Muscle layer of duodenum (tissue), 2 donors: ENCODE measurements around the gene MDC1.
"Not testable (repeated sequence)": the region's sequence is repeated elsewhere in the genome, so short reads cannot be mapped to it uniquely, and the experiment has no call there.

Experiments used
- H3K27ac ChIP-seq: one replicate; pipeline ENCODE4 v1.7.0; 2013; ENCODE audit warnings: mild to moderate bottlenecking, low read length
- H3K27me3 ChIP-seq: one replicate; pipeline ENCODE4 v1.7.0; 2013; ENCODE audit warnings: low read depth, mild to moderate bottlenecking, control low read depth, low read length
- H3K36me3 ChIP-seq, 2 donors: one replicate each; pipeline ENCODE4 v1.7.0; 2013; ENCODE audit warnings: low read length in 2 of 2, control low read depth in 1 of 2, mild to moderate bottlenecking in 1 of 2; ENCODE audit not compliant: insufficient read depth in 2 of 2, control insufficient read depth in 1 of 2
- H3K4me1 ChIP-seq, 2 donors: one replicate each; pipeline ENCODE4 v1.7.0; 2013; ENCODE audit warnings: low read length in 2 of 2, mild to moderate bottlenecking in 2 of 2, control low read depth in 1 of 2, moderate library complexity in 1 of 2; ENCODE audit not compliant: insufficient read depth in 2 of 2, control insufficient read depth in 1 of 2
- H3K4me3 ChIP-seq, 2 donors: one replicate each; pipeline ENCODE4 v1.7.0; 2013; ENCODE audit warnings: low read length in 2 of 2, low read depth in 1 of 2, mild to moderate bottlenecking in 1 of 2
- H3K9me3 ChIP-seq, 2 donors: one replicate each; pipeline ENCODE4 v1.7.0; 2013; ENCODE audit warnings: low read length in 2 of 2, control low read depth in 1 of 2, mild to moderate bottlenecking in 1 of 2; ENCODE audit not compliant: control insufficient read depth in 1 of 2
- donor health status: healthy.

MDC1 gene

GRCh38 chr6:30757261-30757904 is 40.3 kb upstream of the MDC1 start:
- Histone ChIP-seq H3K4me1 (no peaks in the 10 kb centered on the region), H3K27me3 (no peaks in the 10 kb centered on the region), H3K9me3 (no peaks in the 10 kb centered on the region), H3K27ac (no peak overlapping the region), H3K36me3 (no peaks in the 10 kb centered on the region), H3K4me3 (no peak overlapping the region)

GRCh38 chr6:30756405-30757003 is 39.4 kb upstream of the MDC1 start:
- not testable (repeated sequence) for H3K4me1 ChIP-seq, H3K4me3 ChIP-seq, H3K36me3 ChIP-seq, H3K27ac ChIP-seq, H3K27me3 ChIP-seq, H3K9me3 ChIP-seq

- no peak overlapping the region for H3K27ac ChIP-seq
- H3K36me3 ChIP-seq, result no peaks in the 10 kb centered on the region
- H3K27me3 ChIP-seq, result no peaks in the 10 kb centered on the region
- no peaks in the 10 kb centered on the region for H3K4me1 ChIP-seq
- H3K4me3 ChIP-seq, result no peak overlapping the region
- no peaks in the 10 kb centered on the region for H3K9me3 ChIP-seq
Measured at GRCh38 chr6:30754631-30755030, 37.5 kb upstream of the MDC1 start.

GRCh38 chr6:30752157-30752927 is 35.3 kb upstream of the MDC1 start:
- peaks cover 0 to 6% of the 10 kb centered on the region in 2 donors for H3K4me1 ChIP-seq
- no peaks in the 10 kb centered on the region for H3K9me3 ChIP-seq
- no peaks in the 10 kb centered on the region for H3K36me3 ChIP-seq
- H3K4me3 ChIP-seq, result no peak overlapping the region
- H3K27me3 ChIP-seq, result no peaks in the 10 kb centered on the region
- peak overlapping the region; percentile 83 for H3K27ac ChIP-seq

- Histone ChIP-seq H3K27me3 (no peaks in the 10 kb centered on the region), H3K4me3 (no peak overlapping the region), H3K36me3 (no peaks in the 10 kb centered on the region), H3K9me3 (no peaks in the 10 kb centered on the region), H3K27ac (peak overlapping the region; percentile 90), H3K4me1 (peaks cover 0 to 6% of the 10 kb centered on the region in 2 donors)
Measured at GRCh38 chr6:30750379-30750668, 33.2 kb upstream of the MDC1 start.

GRCh38 chr6:30749554-30750378 is 32.7 kb upstream of the MDC1 start:
- peak overlapping the region in 1 of 2 donors; percentile 21 for H3K4me3 ChIP-seq
- peaks cover 0 to 6% of the 10 kb centered on the region in 2 donors for H3K4me1 ChIP-seq
- no peaks in the 10 kb centered on the region for H3K36me3 ChIP-seq
- H3K9me3 ChIP-seq, result no peaks in the 10 kb centered on the region
- H3K27me3 ChIP-seq, result no peaks in the 10 kb centered on the region
- peak overlapping the region; percentile 90 for H3K27ac ChIP-seq

GRCh38 chr6:30748851-30749540 is 31.9 kb upstream of the MDC1 start:
- peak overlapping the region; percentile 90 for H3K27ac ChIP-seq
- peaks cover 0 to 6% of the 10 kb centered on the region in 2 donors for H3K4me1 ChIP-seq
- peak overlapping the region in 1 of 2 donors; percentile 21 for H3K4me3 ChIP-seq
- no peaks in the 10 kb centered on the region for H3K27me3 ChIP-seq
- H3K9me3 ChIP-seq, result no peaks in the 10 kb centered on the region
- H3K36me3 ChIP-seq, result no peaks in the 10 kb centered on the region

GRCh38 chr6:30747902-30748769 is 31.1 kb upstream of the MDC1 start:
- peak overlapping the region; percentile 90 for H3K27ac ChIP-seq
- H3K4me3 ChIP-seq, result no peak overlapping the region
- H3K4me1 ChIP-seq, result peaks cover 0 to 6% of the 10 kb centered on the region in 2 donors
- H3K36me3 ChIP-seq, result peaks cover 0 to 3% of the 10 kb centered on the region in 2 donors
- H3K9me3 ChIP-seq, result no peaks in the 10 kb centered on the region
- H3K27me3 ChIP-seq, result no peaks in the 10 kb centered on the region

- Histone ChIP-seq H3K4me1 (peaks cover 0 to 6% of the 10 kb centered on the region in 2 donors), H3K4me3 (no peak overlapping the region), H3K27ac (no peak overlapping the region), H3K27me3 (no peaks in the 10 kb centered on the region), H3K36me3 (peaks cover 0 to 5% of the 10 kb centered on the region in 2 donors), H3K9me3 (no peaks in the 10 kb centered on the region)
Measured at GRCh38 chr6:30747300-30747687, 30.2 kb upstream of the MDC1 start.

- H3K27ac ChIP-seq, result peak within 1 kb of the TSS; percentile 99
Measured at GRCh38 chr6:30744054-30744805, 27.1 kb upstream of the MDC1 start, which contains the start of gene IER3. TSS of gene IER3 (minus strand) at chr6:30744547. CDS start at chr6:30744518, 29 bp downstream.

More at GRCh38 chr6:30744054-30744805, 27.1 kb upstream of the MDC1 start, which contains the start of gene IER3:
- H3K36me3 ChIP-seq, result peaks cover 11 to 19% of the 10 kb centered on the region in 2 donors
- peaks cover 14 to 18% of the 10 kb centered on the region in 2 donors for H3K4me1 ChIP-seq
- no peaks in the 10 kb centered on the region for H3K9me3 ChIP-seq
- peak within 1 kb of the TSS; percentile 78 to 99 for H3K4me3 ChIP-seq
- H3K27me3 ChIP-seq, result no peaks in the 10 kb centered on the region
